K562 (cell line): ENCODE data around the gene PITPNC1. TPM values are rescaled to one million over a fixed set of nuclear protein-coding genes. Genes with fewer than 3 reads are reported as not detected.

Experiments used
- BCOR ChIP-seq: fragments of 450-650 bp; IDR thresholded peaks from 2 replicates; pipeline ENCODE4 v1.6.1; 2016
- MEIS2 ChIP-seq: fragments of 450-650 bp; IDR thresholded peaks from 2 replicates; pipeline ENCODE4 v1.6.1; 2014; ENCODE audit warnings: mild to moderate bottlenecking; ENCODE audit not compliant: partially characterized antibody
- MIER1 ChIP-seq: fragments of 450-650 bp; IDR thresholded peaks from 2 replicates; pipeline ENCODE4 v1.6.1; 2016; ENCODE audit warnings: antibody characterized with exemption, mild to moderate bottlenecking, low read depth
- PHF20 ChIP-seq: fragments of 450-650 bp; IDR thresholded peaks from 2 replicates; pipeline ENCODE4 v1.6.1; 2018; ENCODE audit not compliant: partially characterized antibody
- ZFP36 ChIP-seq: fragments of 150-350 bp; IDR thresholded peaks from 2 replicates; pipeline ENCODE4 v1.6.1; 2018; ENCODE audit warnings: low read length, low read depth; ENCODE audit not compliant: partially characterized antibody
- ZKSCAN1 ChIP-seq: fragments of 150-350 bp; IDR thresholded peaks from 2 replicates; pipeline ENCODE4 v1.6.1; 2016; ENCODE audit warnings: low read depth, low read length
- ZNF174 ChIP-seq: fragments of 250-450 bp; sonication (Bioruptor Pico); IDR thresholded peaks from 2 replicates; pipeline ENCODE4 v1.4.0; 2020; ENCODE audit warnings: mild to moderate bottlenecking
- ZNF23 ChIP-seq: fragments of 250-450 bp; sonication (Bioruptor Pico); IDR thresholded peaks from 2 replicates; pipeline ENCODE4 v1.4.0; 2020; ENCODE audit warnings: mild to moderate bottlenecking
- polyA plus RNA-seq, 8 experiments: library from polyadenylated mRNA; depleted of rRNA in 4 of 8; stranded (reverse) in 5 of 8; unstranded in 3 of 8; fragments of >200 nt; fragmentation: Nextera tagmentation in 2 of 8; fragmentation: Illumina TruSeq in 1 of 8; extraction: Ambion mirVana in 2 of 8; extraction: Trizol in 1 of 8; gene quantifications; 2 replicates each; pipeline versions ENCODE4 v1.2.1 to v1.2.3, GENCODE V29; 2011 to 2014; ENCODE audit warnings: inconsistent platforms in 1 of 8, missing spikeins in 1 of 8
- total RNA-seq, 7 experiments: library from RNA; depleted of rRNA in 6 of 7; stranded (reverse); fragments of >200 nt in 6 of 7; fragmentation: Illumina TruSeq in 2 of 7; extraction: Trizol in 2 of 7; gene quantifications; 2 replicates each; pipeline versions ENCODE4 v1.2.1 to v1.2.3, GENCODE V29; 2011 to 2021; ENCODE audit warnings: low replicate concordance in 1 of 7
- TF ChIP-seq, protein P1 (sequence below): fragments of 250-450 bp; sonication (Bioruptor Pico); IDR thresholded peaks from 2 replicates; pipeline ENCODE4 v1.9.0; 2021; ENCODE audit warnings: mild to moderate bottlenecking, inconsistent platforms
- TF ChIP-seq, protein P2 (sequence below): fragments of 250-450 bp; sonication (Bioruptor Pico); IDR thresholded peaks from 2 replicates; pipeline ENCODE4 v1.8.0; 2021; ENCODE audit warnings: mild to moderate bottlenecking, moderate library complexity
- TF ChIP-seq, protein P3 (sequence below): sonication (generic); formaldehyde crosslinking; IDR thresholded peaks from 2 replicates; pipeline ENCODE4 v1.8.0; 2023; ENCODE audit warnings: missing genetic modification reagents, mild to moderate bottlenecking, borderline replicate concordance
- TF ChIP-seq, protein P4 (sequence below): fragments of 450-650 bp; IDR thresholded peaks from 2 replicates; pipeline ENCODE4 v1.6.1; 2016; ENCODE audit warnings: mild to moderate bottlenecking

PITPNC1 gene
- total and polyA plus RNA-seq, 9 of the 15 experiments (the other 6 are each of a cell fraction or from before 2014, with no cell fraction given) = 0.11 to 1.1 (median 0.65) TPM

DNA sequence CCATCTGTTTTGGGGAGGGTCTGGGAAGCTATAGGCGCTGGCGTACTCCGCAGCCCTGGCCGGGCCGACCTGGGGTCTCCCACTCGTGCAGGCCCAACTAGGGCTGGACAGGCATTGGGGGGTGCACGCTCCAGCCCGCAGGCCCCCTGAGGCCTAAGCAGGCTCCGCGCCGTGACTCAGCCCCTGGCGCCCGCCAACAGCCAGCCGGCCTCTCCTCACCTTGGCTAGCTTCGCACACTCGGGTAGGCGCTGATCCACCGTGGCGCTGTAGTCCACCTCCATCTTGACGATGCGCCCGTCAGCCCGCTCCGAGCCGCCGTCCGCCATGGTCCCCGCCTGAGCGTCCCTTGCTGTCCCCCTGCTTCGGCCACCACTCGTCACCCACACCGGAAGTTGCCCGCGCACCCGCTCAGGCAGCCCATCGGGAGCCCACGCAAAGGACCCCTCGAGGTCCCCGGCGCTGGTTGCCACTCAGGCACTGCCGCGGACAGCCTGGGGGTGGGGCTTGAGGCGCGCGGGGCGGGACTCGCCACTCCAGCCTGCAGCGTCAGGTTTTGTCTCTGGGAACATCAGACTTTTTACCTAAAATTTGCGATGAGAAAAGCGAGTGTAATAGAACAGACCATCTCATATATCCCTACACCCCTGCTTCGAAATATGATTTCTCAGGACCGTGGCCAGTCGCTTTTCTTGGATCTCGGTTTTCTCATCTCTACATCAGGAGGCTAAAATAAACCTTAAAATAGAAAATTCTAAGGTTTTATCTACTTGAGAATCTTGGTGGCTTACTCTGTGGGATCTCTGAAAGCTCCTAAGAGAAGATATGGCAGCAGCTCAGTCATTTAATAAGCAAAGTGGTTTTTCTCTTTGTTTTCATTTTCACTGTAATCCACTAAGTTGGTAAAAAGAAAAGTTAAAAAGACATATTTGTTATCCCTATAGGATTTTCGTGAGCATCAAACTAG, 10.6 kb upstream of the PITPNC1 start, which contains the start of gene PSMD12 (continued):
- TF ChIP-seq, protein P1, sequence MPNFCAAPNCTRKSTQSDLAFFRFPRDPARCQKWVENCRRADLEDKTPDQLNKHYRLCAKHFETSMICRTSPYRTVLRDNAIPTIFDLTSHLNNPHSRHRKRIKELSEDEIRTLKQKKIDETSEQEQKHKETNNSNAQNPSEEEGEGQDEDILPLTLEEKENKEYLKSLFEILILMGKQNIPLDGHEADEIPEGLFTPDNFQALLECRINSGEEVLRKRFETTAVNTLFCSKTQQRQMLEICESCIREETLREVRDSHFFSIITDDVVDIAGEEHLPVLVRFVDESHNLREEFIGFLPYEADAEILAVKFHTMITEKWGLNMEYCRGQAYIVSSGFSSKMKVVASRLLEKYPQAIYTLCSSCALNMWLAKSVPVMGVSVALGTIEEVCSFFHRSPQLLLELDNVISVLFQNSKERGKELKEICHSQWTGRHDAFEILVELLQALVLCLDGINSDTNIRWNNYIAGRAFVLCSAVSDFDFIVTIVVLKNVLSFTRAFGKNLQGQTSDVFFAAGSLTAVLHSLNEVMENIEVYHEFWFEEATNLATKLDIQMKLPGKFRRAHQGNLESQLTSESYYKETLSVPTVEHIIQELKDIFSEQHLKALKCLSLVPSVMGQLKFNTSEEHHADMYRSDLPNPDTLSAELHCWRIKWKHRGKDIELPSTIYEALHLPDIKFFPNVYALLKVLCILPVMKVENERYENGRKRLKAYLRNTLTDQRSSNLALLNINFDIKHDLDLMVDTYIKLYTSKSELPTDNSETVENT (CRISPR knock-in tag) = peak; percentile 88
- TF ChIP-seq BCOR (no peak), ZNF23 (CRISPR knock-in tag) (no peak), PHF20 (peak; percentile 88), ZFP36 (no peak), ZNF174 (CRISPR knock-in tag) (no peak), MEIS2 (peak; percentile 20), MIER1 (no peak), ZKSCAN1 (no peak)
- TF ChIP-seq, protein P2, sequence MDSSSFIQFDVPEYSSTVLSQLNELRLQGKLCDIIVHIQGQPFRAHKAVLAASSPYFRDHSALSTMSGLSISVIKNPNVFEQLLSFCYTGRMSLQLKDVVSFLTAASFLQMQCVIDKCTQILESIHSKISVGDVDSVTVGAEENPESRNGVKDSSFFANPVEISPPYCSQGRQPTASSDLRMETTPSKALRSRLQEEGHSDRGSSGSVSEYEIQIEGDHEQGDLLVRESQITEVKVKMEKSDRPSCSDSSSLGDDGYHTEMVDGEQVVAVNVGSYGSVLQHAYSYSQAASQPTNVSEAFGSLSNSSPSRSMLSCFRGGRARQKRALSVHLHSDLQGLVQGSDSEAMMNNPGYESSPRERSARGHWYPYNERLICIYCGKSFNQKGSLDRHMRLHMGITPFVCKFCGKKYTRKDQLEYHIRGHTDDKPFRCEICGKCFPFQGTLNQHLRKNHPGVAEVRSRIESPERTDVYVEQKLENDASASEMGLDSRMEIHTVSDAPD (CRISPR knock-in tag) = no peak
- TF ChIP-seq, protein P3, sequence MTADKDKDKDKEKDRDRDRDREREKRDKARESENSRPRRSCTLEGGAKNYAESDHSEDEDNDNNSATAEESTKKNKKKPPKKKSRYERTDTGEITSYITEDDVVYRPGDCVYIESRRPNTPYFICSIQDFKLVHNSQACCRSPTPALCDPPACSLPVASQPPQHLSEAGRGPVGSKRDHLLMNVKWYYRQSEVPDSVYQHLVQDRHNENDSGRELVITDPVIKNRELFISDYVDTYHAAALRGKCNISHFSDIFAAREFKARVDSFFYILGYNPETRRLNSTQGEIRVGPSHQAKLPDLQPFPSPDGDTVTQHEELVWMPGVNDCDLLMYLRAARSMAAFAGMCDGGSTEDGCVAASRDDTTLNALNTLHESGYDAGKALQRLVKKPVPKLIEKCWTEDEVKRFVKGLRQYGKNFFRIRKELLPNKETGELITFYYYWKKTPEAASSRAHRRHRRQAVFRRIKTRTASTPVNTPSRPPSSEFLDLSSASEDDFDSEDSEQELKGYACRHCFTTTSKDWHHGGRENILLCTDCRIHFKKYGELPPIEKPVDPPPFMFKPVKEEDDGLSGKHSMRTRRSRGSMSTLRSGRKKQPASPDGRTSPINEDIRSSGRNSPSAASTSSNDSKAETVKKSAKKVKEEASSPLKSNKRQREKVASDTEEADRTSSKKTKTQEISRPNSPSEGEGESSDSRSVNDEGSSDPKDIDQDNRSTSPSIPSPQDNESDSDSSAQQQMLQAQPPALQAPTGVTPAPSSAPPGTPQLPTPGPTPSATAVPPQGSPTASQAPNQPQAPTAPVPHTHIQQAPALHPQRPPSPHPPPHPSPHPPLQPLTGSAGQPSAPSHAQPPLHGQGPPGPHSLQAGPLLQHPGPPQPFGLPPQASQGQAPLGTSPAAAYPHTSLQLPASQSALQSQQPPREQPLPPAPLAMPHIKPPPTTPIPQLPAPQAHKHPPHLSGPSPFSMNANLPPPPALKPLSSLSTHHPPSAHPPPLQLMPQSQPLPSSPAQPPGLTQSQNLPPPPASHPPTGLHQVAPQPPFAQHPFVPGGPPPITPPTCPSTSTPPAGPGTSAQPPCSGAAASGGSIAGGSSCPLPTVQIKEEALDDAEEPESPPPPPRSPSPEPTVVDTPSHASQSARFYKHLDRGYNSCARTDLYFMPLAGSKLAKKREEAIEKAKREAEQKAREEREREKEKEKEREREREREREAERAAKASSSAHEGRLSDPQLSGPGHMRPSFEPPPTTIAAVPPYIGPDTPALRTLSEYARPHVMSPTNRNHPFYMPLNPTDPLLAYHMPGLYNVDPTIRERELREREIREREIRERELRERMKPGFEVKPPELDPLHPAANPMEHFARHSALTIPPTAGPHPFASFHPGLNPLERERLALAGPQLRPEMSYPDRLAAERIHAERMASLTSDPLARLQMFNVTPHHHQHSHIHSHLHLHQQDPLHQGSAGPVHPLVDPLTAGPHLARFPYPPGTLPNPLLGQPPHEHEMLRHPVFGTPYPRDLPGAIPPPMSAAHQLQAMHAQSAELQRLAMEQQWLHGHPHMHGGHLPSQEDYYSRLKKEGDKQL (CRISPR knock-in tag) = no peak
- TF ChIP-seq, protein P4, sequence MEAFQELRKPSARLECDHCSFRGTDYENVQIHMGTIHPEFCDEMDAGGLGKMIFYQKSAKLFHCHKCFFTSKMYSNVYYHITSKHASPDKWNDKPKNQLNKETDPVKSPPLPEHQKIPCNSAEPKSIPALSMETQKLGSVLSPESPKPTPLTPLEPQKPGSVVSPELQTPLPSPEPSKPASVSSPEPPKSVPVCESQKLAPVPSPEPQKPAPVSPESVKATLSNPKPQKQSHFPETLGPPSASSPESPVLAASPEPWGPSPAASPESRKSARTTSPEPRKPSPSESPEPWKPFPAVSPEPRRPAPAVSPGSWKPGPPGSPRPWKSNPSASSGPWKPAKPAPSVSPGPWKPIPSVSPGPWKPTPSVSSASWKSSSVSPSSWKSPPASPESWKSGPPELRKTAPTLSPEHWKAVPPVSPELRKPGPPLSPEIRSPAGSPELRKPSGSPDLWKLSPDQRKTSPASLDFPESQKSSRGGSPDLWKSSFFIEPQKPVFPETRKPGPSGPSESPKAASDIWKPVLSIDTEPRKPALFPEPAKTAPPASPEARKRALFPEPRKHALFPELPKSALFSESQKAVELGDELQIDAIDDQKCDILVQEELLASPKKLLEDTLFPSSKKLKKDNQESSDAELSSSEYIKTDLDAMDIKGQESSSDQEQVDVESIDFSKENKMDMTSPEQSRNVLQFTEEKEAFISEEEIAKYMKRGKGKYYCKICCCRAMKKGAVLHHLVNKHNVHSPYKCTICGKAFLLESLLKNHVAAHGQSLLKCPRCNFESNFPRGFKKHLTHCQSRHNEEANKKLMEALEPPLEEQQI = no peak
